T-helper 1 cell treated with Interleukin-12 subunit alpha and Interleukin-12 subunit beta and Interleukin-4 antibody, amounts not matched to agents 30 ng/mL and 1 ng/mL, for 36 hours (primary cell): Measurements from ENCODE around the gene CEP104. TPM values are rescaled to one million over a fixed set of nuclear protein-coding genes. Genes with fewer than 3 reads are reported as not detected.

Experiments
- intact Hi-C: fragments of 100-400 bp; cut with micrococcal nuclease; formaldehyde crosslinking; loops from one replicate; pipeline ENCODE4 v1.15.1; 2024
- total RNA-seq: library from RNA; stranded (reverse); gene quantifications from 2 replicates; pipeline ENCODE4 v1.2.3, GENCODE V29; 2022

Gene CEP104
- total RNA-seq, 1 donor from 2014 or later, result 65.0 TPM

DNA sequence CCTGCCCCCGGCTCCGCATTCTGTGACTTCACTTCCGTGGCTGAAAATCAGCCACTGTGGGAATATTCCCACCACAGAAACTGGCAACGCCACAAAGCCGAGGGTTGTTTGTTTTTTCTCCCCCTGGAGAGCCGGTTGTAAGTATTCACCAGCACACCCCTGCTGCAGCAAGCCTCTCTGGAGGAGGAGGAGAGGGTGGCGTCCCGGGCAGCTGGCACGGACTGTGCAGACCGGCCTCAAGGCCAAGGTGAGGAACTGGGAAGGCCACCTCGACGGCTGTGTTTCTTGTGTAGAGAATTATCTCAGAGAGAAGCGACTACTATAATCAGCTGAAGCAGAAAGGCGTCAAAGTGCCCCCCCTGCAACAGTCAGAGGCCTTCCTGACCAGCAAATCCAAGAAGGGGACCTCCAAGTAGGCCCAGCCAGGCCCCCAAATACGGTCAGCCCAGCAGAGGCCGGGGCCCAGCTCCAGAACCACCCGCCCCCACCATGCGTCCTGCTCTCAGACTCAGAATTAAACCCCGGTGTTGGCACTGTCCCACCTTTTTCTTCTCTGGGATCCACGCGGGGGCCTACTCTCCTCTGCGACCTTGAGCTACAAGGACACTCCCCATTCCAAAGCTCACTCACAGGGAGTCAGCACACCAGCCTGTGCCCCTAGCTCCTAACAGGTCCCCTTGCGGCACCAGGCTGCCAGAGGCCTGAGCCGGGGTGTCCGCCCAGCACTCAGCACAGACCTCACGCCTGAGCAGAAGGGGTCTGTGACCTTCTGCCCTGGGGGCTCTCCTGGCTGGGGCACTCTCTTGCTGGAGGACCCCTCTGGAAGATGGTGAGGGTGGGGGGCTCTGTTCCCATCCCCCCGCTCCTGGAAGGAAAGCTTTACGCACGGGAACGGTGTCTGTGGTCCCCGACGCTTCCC is 85.6 kb downstream of the CEP104 start:
- intact Hi-C loops, result loop anchor here (1.0 to 2.0 kb wide), 6 partner anchors 24 to 147 kb away; partner anchors contain the start of genes C1orf174, CEP104, DFFB and LRRC47

DNA sequence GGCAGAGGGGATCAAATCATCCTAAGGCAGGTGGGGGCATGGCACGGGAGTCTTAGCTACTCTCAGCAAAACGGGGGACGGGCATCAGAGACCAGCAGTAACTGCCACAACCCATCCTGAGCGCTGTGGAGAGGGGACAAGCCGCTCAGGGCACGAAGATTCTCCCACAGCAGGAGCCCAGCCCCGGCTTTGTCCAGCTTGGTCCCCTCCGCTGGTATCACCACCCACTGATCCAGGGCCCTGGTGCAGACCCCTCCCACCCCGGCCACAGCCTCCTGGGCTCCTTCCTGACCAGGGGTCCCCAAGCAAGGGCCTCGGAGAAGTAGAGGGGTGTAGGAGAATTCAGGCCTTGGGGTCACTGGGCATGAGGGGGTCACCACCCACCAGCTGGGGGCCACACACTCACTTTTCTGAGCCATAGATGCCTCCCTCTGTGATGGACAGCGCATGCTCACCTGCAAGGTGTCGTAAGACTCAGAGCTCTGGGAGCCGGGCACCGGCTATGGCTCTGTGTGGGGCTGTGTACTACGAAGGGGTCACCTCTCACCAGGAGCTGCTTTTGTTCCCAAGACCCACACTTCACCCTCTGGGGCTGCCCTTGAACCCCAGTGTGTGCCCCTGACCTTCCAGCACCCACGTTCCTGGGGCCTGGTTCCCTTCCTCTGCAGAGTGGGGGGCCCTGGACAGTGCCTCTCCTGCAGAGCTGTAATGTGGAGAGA is 86.8 kb downstream of the CEP104 start:
- intact Hi-C loops, result no loop called here

DNA sequence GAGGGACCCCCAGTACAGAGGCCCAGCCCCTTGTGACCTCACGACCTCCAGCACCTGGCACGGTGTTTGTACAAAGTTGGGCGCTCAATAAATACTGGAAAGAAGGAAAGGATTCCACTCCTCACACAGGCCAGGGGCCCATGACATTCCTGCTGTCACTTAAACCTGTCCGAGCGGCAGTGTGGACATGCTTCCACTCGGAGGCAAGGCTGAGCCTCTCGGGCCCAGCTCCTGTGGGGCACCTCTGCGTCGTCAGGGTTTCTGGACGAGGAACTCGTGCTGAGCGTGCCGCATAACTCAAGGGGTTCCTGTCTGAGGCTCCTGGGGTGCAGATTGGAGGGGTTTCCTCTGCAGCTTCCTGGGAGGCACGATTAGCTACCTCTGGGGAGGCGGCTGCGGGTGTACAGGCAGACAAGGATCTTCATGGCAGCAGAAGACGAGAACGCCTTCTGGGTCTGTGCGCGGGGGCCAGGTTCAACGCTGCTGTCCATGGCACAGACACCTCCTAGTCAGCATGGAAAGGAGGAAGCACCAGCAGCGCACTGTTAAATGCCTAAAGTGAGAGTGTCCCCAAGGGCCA is 88.1 kb downstream of the CEP104 start:
- intact Hi-C loops, result no loop called here

DNA sequence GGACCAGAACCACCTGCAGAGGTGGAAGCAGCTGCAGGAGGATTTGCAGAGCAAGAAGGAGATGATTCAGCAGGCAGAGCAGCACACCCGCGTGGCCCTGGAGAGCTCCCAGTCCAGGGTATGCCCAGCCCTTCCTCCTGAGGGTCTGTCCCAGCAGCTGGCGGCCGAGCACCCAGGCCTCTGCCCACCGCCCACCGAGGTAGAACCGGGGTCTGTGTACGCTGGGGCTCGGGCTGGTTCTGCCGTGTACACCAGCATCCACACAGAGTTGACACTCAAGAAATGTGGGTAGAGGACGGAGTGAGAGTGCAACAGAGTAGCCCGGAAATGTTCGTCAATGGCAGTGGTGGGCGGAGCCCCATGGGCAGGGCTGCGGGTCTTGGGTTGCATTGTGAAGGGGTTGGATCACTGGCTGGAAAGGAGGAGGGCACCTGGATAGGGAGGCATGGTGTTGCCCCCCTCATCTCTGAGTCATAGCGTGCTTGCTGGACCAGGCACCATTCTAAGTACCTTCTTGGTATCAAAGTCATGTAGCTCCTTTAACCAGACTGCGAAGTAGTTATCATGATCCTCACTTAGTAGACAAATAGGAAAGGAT is 89.6 kb downstream of the CEP104 start:
- intact Hi-C loops, result no loop called here

DNA sequence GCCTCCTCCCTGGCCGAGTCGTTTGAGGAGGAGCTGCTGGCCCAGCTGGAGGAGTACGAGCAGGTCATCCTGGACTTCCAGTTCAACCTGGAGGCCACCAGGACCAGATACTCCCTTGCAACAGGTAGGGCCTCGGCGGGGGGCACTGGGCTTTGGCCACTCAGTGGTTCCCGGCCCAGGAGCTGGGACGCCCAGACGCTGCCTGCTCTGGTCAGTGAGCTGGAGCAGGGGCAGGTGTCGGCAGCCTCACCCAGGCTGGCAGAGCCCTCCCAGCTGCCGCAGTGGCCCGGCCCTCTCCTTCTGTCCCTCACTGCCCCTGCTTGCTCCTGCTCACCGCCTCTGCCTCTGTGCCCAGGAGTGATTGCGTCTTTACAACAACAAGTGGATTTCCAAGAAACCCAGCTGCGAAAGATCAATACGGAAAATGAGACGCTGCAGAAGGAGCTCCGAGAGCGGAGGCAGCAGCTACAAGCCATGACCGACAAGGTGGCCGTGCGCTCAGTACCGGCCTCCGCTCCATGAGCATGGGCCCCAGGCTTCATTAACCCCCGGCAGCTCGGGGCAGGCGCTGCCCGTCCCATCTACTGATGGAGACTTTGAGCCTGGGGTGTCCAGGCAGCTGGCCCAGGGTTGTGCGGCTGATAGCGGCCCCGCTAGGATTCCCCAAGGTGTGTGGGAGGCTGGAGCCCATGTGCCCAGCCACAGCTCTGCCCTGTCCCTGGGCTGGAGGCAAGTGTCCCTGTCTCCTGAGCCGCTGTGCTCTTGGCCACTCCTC is 93.5 kb downstream of the CEP104 start:
- intact Hi-C loops, result no loop called here

DNA sequence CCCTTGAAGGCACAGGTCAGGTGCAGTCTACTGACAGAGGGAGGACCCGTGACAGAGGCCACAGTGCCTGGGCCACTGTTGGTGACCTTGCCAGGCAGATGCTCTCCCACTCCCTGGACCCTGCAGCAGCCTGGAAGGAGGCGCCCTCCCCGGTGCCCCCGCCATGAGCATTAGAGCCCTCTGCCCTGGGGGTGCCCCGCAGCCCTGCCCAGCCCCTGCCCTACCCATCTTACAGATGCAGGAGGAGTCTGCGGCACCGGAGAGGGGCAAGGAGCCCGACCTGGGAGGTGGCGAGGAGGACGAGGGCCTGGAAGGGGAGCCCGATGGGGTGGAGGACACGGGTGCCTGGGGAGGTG is 94.2 kb downstream of the CEP104 start:
- intact Hi-C loops, result no loop called here

DNA sequence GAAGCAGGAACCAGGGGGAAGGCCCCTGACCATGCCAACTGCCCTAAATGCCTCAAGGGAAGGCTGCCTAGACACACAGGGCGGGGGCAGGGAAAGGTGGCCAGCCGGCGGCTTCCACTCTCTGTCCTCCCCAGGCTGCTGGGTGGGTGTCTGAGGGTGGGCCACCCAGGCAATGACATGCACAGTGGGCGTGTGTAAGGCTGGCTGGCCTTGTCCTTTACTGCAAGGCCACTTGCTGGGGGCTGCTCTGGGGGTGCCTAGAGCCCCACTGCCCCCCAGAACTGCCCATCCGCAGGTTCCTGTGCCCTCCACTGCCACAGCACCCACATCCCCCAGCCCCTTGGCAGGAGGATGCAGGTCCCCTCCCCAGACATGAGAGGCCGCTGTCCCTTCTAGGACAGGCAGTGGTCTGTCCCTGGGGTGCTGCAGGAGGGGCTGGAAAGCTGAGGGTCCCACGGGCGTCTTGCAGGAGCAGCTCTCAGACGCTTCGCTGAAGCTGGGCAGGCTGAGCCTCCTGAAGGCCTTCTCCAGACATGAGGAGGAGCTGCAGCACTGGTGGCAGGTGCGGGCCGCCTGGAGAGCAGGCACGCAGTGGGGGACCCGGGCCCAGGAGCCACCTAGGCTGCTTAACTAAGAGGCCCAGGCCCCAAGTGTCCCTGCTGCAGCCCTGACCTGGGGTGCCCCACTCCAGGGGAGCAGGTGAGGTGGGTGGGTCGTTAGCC is 94.7 kb downstream of the CEP104 start:
- intact Hi-C loops, result no loop called here

Other genes starting within 250 kb of the CEP104 start
- gene MEGF6, start 245.7 kb downstream of the CEP104 start, total RNA-seq, result 8.3 and 9.6 TPM in 2 replicates
- gene TPRG1L, start 232.2 kb downstream of the CEP104 start, total RNA-seq, result 14.4 and 17.1 TPM in 2 replicates
- gene WRAP73, start 207.1 kb downstream of the CEP104 start, total RNA-seq, result 32.5 and 37.7 TPM in 2 replicates
- 1.4 and 1.5 TPM in 2 replicates for gene TP73, start 204.7 kb downstream of the CEP104 start, total RNA-seq
- gene CCDC27, start 104.8 kb downstream of the CEP104 start, total RNA-seq, result not detected in 2 replicates
- gene SMIM1, start 84.5 kb downstream of the CEP104 start, total RNA-seq, result not detected in 2 replicates
- gene LRRC47, start 60.7 kb downstream of the CEP104 start, total RNA-seq, result 42.6 and 43.5 TPM in 2 replicates
- gene DFFB, start 265 bp upstream of the CEP104 start, total RNA-seq, result 13.7 and 14.6 TPM in 2 replicates
- 26.6 and 30.4 TPM in 2 replicates for gene C1orf174, start 43.1 kb upstream of the CEP104 start, total RNA-seq